HepG2 (cell line): ENCODE results near the gene ERCC4. TPM values are rescaled to one million over a fixed set of nuclear protein-coding genes. Genes with fewer than 3 reads are reported as not detected.
A peak's percentile ranks its signal among the peaks of the same experiment; 100 is the strongest.

Source experiments
- ATAC-seq: fragments of 200-7000 bp; cut with Tn5 transposase; 3 replicates; pipeline ENCODE4 v1.9.1; 2020; ENCODE audit warnings: mild to moderate bottlenecking, moderate library complexity
- BruUV-seq: library from RNA; stranded (reverse); fragments of 400-500 nt; replicated peaks from 2 replicates; lab custom pipeline; 2021; lab: Mats Ljungman, UMichigan
- CTCF ChIA-PET: fragments of 300-600 bp; formaldehyde crosslinking; extraction: SDS; loops from one replicate; lab custom pipeline; 2021; ENCODE audit warnings: low total read pairs, inconsistent platforms, low intra/inter-chr PET ratio; lab: Yijun Ruan, JAX
- POLR2A ChIA-PET: fragments of 350-600 bp; sonication (Branson Sonifier 250); formaldehyde crosslinking; loops from one replicate; lab custom pipeline; 2020; ENCODE audit warnings: antibody characterized with exemption, inconsistent platforms; lab: Yijun Ruan, JAX
- DNase-seq: peaks from one replicate; pipeline ENCODE4 v3.0.0-alpha.2; 2015; ENCODE audit warnings: low spot score
- FAIRE-seq: peaks from 3 replicates; lab custom pipeline; 2011; peaks lifted over from hg19 to GRCh38; lab: Jason Lieb, UNC
- H2AFZ ChIP-seq: one replicate; pipeline ENCODE4 v1.6.1; 2011; ENCODE audit warnings: low read length, inconsistent platforms
- H3K27ac ChIP-seq: fragments of 300-600 bp; 3 replicates; pipeline ENCODE4 v1.8.0; 2011; ENCODE audit warnings: mixed run types, mild to moderate bottlenecking, mixed read lengths, low read length, inconsistent platforms; ENCODE audit not compliant: insufficient read depth; ENCODE audit errors: extremely low read length
- H3K27me3 ChIP-seq, 2 experiments: fragments of 200-600 bp in 1 of 2; 2 replicates in 1 of 2; 3 replicates in 1 of 2; pipeline versions ENCODE4 v1.6.0 to v1.8.0; 2011; ENCODE audit warnings: low read length in 2 of 2, mild to moderate bottlenecking in 2 of 2, moderate library complexity in 2 of 2, inconsistent platforms in 1 of 2; ENCODE audit not compliant: insufficient read depth in 2 of 2, control insufficient read depth in 1 of 2
- H3K36me3 ChIP-seq, 2 experiments: fragments of 200-600 bp in 1 of 2; replicated peaks in 1 of 2; 2 replicates in 1 of 2; 3 replicates in 1 of 2; pipeline versions ENCODE4 v1.5.1 to v1.8.0; 2011; ENCODE audit warnings: low read length in 2 of 2, inconsistent platforms in 1 of 2; ENCODE audit not compliant: insufficient read depth in 2 of 2, control insufficient read depth in 1 of 2
- H3K4me1 ChIP-seq: 2 replicates; pipeline ENCODE4 v1.5.1; 2012; ENCODE audit warnings: low read length, inconsistent platforms; ENCODE audit not compliant: insufficient read depth
- H3K4me2 ChIP-seq: 2 replicates; pipeline ENCODE4 v1.6.0; 2011; ENCODE audit warnings: low read depth, low read length, inconsistent platforms
- H3K4me3 ChIP-seq, 3 experiments: fragments of 200-600 bp in 1 of 3; sonication (generic), shearing (Covaris generic) in 1 of 3; replicated peaks in 1 of 3; 2 replicates each; pipeline ENCODE4 v1.5.1; 2011 to 2016; ENCODE audit warnings: low read length in 3 of 3, inconsistent platforms in 2 of 3, low read depth in 2 of 3, mild to moderate bottlenecking in 2 of 3, control low read depth in 1 of 3, mixed read lengths in 1 of 3; ENCODE audit not compliant: insufficient read depth in 1 of 3
- H3K79me2 ChIP-seq: one replicate; pipeline ENCODE4 v1.6.1; 2011; ENCODE audit warnings: low read length, inconsistent platforms; ENCODE audit not compliant: insufficient read depth
- H3K9ac ChIP-seq: 2 replicates; pipeline ENCODE4 v1.6.0; 2011; ENCODE audit warnings: mild to moderate bottlenecking, low read depth, low read length, inconsistent platforms; ENCODE audit not compliant: insufficient read depth
- H3K9me3 ChIP-seq: 2 replicates; pipeline ENCODE4 v1.5.1; 2012; ENCODE audit warnings: mild to moderate bottlenecking, low read length
- H4K20me1 ChIP-seq: 2 replicates; pipeline ENCODE4 v1.6.0; 2011; ENCODE audit warnings: inconsistent platforms, mild to moderate bottlenecking, low read length, moderate library complexity; ENCODE audit not compliant: insufficient read depth
- ATF7 ChIP-seq, 2 experiments: fragments of 450-650 bp in 1 of 2; sonication (generic) in 1 of 2; formaldehyde crosslinking in 1 of 2; IDR thresholded peaks; 2 replicates each; pipeline versions ENCODE4 v1.4.0 to v1.6.1; 2016 to 2020; ENCODE audit warnings: antibody characterized with exemption in 1 of 2, mild to moderate bottlenecking in 1 of 2, missing genetic modification reagents in 1 of 2
- CBX2 ChIP-seq, 2 experiments: fragments of 200-600 bp in 1 of 2; sonication (generic); formaldehyde crosslinking in 1 of 2; IDR thresholded peaks; 2 replicates each; pipeline versions ENCODE4 v1.7.0 to v1.8.1; 2018 to 2022; ENCODE audit warnings: low read depth in 2 of 2, low read length in 1 of 2, mild to moderate bottlenecking in 1 of 2, missing genetic modification reagents in 1 of 2
- CREB1 ChIP-seq, 2 experiments: fragments of 450-650 bp in 1 of 2; IDR thresholded peaks; 2 replicates each; pipeline ENCODE4 v1.6.1; 2016 to 2017; ENCODE audit warnings: control low read depth in 1 of 2, mild to moderate bottlenecking in 1 of 2, missing compliant biosample characterization in 1 of 2, missing genetic modification characterization in 1 of 2
- EEA1 ChIP-seq: sonication (generic); formaldehyde crosslinking; IDR thresholded peaks from 2 replicates; pipeline ENCODE4 v1.5.1; 2020; ENCODE audit warnings: mild to moderate bottlenecking, missing genetic modification reagents, borderline replicate concordance
- EED ChIP-seq: sonication (generic); formaldehyde crosslinking; IDR thresholded peaks from 2 replicates; pipeline ENCODE4 v1.5.0; 2020; ENCODE audit warnings: mild to moderate bottlenecking, missing genetic modification reagents
- GABPB1 ChIP-seq: IDR thresholded peaks from 2 replicates; pipeline ENCODE4 v1.6.1; 2016; ENCODE audit warnings: mild to moderate bottlenecking, missing genetic modification reagents, moderate library complexity, missing compliant biosample characterization
- SIN3B ChIP-seq: fragments of 150-350 bp; IDR thresholded peaks from 2 replicates; pipeline ENCODE4 v1.6.1; 2014; ENCODE audit warnings: low read length
- TCF12 ChIP-seq, 2 experiments: fragments of 450-650 bp in 1 of 2; sonication (generic) in 1 of 2; formaldehyde crosslinking in 1 of 2; IDR thresholded peaks; 2 replicates each; pipeline versions ENCODE4 v1.6.1 to v1.8.0; 2017 to 2022; ENCODE audit warnings: antibody characterized with exemption in 1 of 2, mild to moderate bottlenecking in 1 of 2, missing genetic modification reagents in 1 of 2, moderate library complexity in 1 of 2
- YY1 ChIP-seq: IDR thresholded peaks from 2 replicates; pipeline ENCODE4 v1.6.1; 2011; ENCODE audit warnings: low read length, low read depth, moderate library complexity, mild to moderate bottlenecking; ENCODE audit not compliant: insufficient read depth, insufficient replicate concordance
- WGBS: methylation state at CpG from one replicate; pipeline ENCODE4 v1.1.6; 2017; ENCODE audit warnings: low lambda C conversion rate; 5-methylcytosine and 5-hydroxymethylcytosine counted together
- in situ Hi-C: cut with HindIII; loops from 2 replicates; pipeline ENCODE4 v1.10.0; 2017; ENCODE audit warnings: low pct_unique_long_range_greater_than_20kb; ENCODE audit not compliant: extremely low pct_ligation_motif_present
- intact Hi-C: fragments of 100-400 bp; cut with micrococcal nuclease; formaldehyde crosslinking; loops from one replicate; pipeline ENCODE4 v1.10.0; 2022; ENCODE audit not compliant: unreplicated experiment
- polyA plus RNA-seq, 8 experiments: library from polyadenylated mRNA; depleted of rRNA in 3 of 8; stranded (reverse) in 7 of 8; unstranded in 1 of 8; fragments of >200 nt; fragmentation: Illumina TruSeq in 4 of 8; extraction: Trizol in 4 of 8; gene quantifications; 2 replicates each; pipeline versions ENCODE4 v1.2.1 to v1.2.3, GENCODE V29; 2011 to 2016; ENCODE audit warnings: low read depth in 4 of 8, missing spikeins in 1 of 8, mixed read lengths in 1 of 8; ENCODE audit not compliant: insufficient read depth in 1 of 8
- total RNA-seq, 5 experiments: library from RNA; depleted of rRNA; stranded (reverse); fragments of >200 nt; fragmentation: Illumina TruSeq; extraction: Trizol; gene quantifications; 2 replicates each; pipeline ENCODE4 v1.2.3, GENCODE V29; 2016; ENCODE audit warnings: low read depth in 1 of 5
- TF ChIP-seq, protein P1 (sequence below): sonication (generic); formaldehyde crosslinking; IDR thresholded peaks from 2 replicates; pipeline ENCODE4 v1.4.0; 2020; ENCODE audit warnings: mild to moderate bottlenecking, missing genetic modification reagents

The ERCC4 gene
- total and polyA plus RNA-seq, 2 of the 13 experiments (the other 11 are each of a cell fraction or from before 2014, with no cell fraction given), result 5.4 to 15.2 TPM

GRCh38 chr16:13996778-13997288, 76.9 kb downstream of the ERCC4 start:
- CTCF ChIA-PET, result no interaction called here
- DNase-seq, result no peak
- no peak overlapping the region for H3K9ac ChIP-seq
- WGBS, result 56% methylated on average over 11 of the region's 11 CpGs
- H3K36me3 ChIP-seq, result no peaks in the 10 kb centered on the region
- in situ Hi-C loops, result no loop called here
- intact Hi-C loops, result no loop called here
- ATAC-seq, result no peak
- no peak for TF ChIP-seq EEA1 (CRISPR knock-in tag)
- TF ChIP-seq CBX2 (IDR thresholded peaks at IDR 0.05; ENCODE audit: low read depth, low read length), result no peak
- no peak for TF ChIP-seq CBX2 (CRISPR knock-in tag; IDR thresholded peaks at IDR 0.05; ENCODE audit: low read depth)
- no peak for TF ChIP-seq GABPB1 (CRISPR knock-in tag)
- TF ChIP-seq, protein P1, sequence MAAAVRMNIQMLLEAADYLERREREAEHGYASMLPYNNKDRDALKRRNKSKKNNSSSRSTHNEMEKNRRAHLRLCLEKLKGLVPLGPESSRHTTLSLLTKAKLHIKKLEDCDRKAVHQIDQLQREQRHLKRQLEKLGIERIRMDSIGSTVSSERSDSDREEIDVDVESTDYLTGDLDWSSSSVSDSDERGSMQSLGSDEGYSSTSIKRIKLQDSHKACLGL (CRISPR knock-in tag), result no peak
- no peak for TF ChIP-seq YY1
- no peak for TF ChIP-seq SIN3B
- no peak for TF ChIP-seq EED (CRISPR knock-in tag)
- TF ChIP-seq ATF7 (IDR thresholded peaks at IDR 0.05), result 0 out of 2 replicates have a peak, but pooled peaks have one; percentile 53
- TF ChIP-seq ATF7 (CRISPR knock-in tag; IDR thresholded peaks at IDR 0.05), result no peak
- TF ChIP-seq TCF12 (IDR thresholded peaks at IDR 0.05), result no peak
- TF ChIP-seq TCF12 (CRISPR knock-in tag; IDR thresholded peaks at IDR 0.05), result no peak
- TF ChIP-seq CREB1 (IDR thresholded peaks at IDR 0.05), result 0 out of 2 replicates have a peak, but pooled peaks have one; percentile 41
- no peak for TF ChIP-seq CREB1 (CRISPR knock-in tag; IDR thresholded peaks at IDR 0.05)
- H4K20me1 ChIP-seq, result no peaks in the 10 kb centered on the region
- BruUV-seq, result no TSS peak
- no peaks in the 10 kb centered on the region for H3K9me3 ChIP-seq
- peaks cover 49% of the 10 kb centered on the region for H3K4me1 ChIP-seq
- FAIRE-seq, result no peak
- H3K79me2 ChIP-seq, result no peaks in the 10 kb centered on the region
- H3K27ac ChIP-seq, result no peak overlapping the region
- H3K4me2 ChIP-seq, result no peak overlapping the region
- H2AFZ ChIP-seq, result no peak overlapping the region
- H3K4me3 ChIP-seq, result no peak overlapping the region
- POLR2A ChIA-PET, result no interaction called here
- H3K27me3 ChIP-seq, result peaks cover 0 to 28% of the 10 kb centered on the region in 2 experiments; a peak in 4 of 5 replicates
